Stimulated activated CD8-positive, alpha-beta memory T cell treated with anti-CD3 and anti-CD28 coated beads, Interleukin-7, amount 100 ng/mL, for 24 hours (primary cell): ENCODE data around the gene TOX2.

Experiments used
- DNase-seq: peaks from one replicate; pipeline ENCODE4 v3.0.0-alpha.2; 2020; ENCODE audit warnings: low read depth

Gene TOX2

GRCh38 chr20:44080646-44081267 lies 166.1 kb downstream of the TOX2 start:
- DNase-seq: peak; percentile 55

- DNase-seq: no peak
Measured at GRCh38 chr20:44081476-44081875, 166.8 kb downstream of the TOX2 start.

- no peak for DNase-seq
Measured at GRCh38 chr20:44081888-44082287, 167.2 kb downstream of the TOX2 start.

- no peak for DNase-seq
Measured at GRCh38 chr20:44083220-44083933, 168.7 kb downstream of the TOX2 start.

- DNase-seq: no peak
Measured at GRCh38 chr20:44084439-44084838, 169.8 kb downstream of the TOX2 start.

GRCh38 chr20:44084891-44085290 lies 170.2 kb downstream of the TOX2 start:
- no peak for DNase-seq

GRCh38 chr20:44085616-44086434 lies 171.2 kb downstream of the TOX2 start:
- no peak for DNase-seq

- DNase-seq: no peak
Measured at GRCh38 chr20:44087051-44087856, 172.6 kb downstream of the TOX2 start.

GRCh38 chr20:44087857-44088120 lies 173.1 kb downstream of the TOX2 start:
- no peak for DNase-seq

- DNase-seq: no peak
Measured at GRCh38 chr20:44089987-44090674, 175.5 kb downstream of the TOX2 start.

GRCh38 chr20:44091026-44091425 lies 176.4 kb downstream of the TOX2 start:
- DNase-seq: no peak

- DNase-seq: no peak
Measured at GRCh38 chr20:44092551-44093248, 178.0 kb downstream of the TOX2 start.

GRCh38 chr20:44093249-44093582 lies 178.6 kb downstream of the TOX2 start:
- no peak for DNase-seq

GRCh38 chr20:44095831-44096230 lies 181.2 kb downstream of the TOX2 start:
- DNase-seq: no peak

- no peak for DNase-seq
Measured at GRCh38 chr20:44097521-44098255, 183.0 kb downstream of the TOX2 start.

- DNase-seq: no peak
Measured at GRCh38 chr20:44098256-44098630, 183.6 kb downstream of the TOX2 start.

- no peak for DNase-seq
Measured at GRCh38 chr20:44098657-44099056, 184.0 kb downstream of the TOX2 start.

GRCh38 chr20:44099832-44100231 lies 185.2 kb downstream of the TOX2 start:
- no peak for DNase-seq

GRCh38 chr20:44102582-44102981 lies 187.9 kb downstream of the TOX2 start:
- DNase-seq: no peak

- DNase-seq: no peak
Measured at GRCh38 chr20:44104798-44105517, 190.3 kb downstream of the TOX2 start.
